ENCODE measurements around the gene SLC13A3. TPM values are rescaled to one million over a fixed set of nuclear protein-coding genes. Genes with fewer than 3 reads are reported as not detected.

SLC13A3 gene
- total RNA-seq, 1 donor from 2014 or later, result 4.2 TPM

DNA sequence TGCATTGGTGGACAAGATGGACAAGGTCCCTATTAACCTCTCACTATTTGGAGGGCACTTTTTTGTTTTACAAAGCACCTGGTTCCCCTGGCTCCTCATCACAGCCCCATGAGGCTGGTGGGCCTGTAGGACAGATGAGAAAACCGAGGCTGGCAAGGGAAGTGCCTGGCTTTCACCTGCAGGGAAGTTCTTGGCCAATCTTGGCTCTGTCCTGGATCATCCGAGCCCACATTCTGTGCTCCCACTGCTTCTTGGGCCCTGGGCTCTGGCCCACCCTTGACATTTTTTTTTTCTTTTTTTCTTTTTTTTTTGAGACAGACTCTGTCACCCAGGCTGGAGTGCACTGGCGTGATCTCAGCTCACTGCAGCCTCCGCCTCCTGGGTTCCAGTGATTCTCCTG lies 14.7 kb downstream of the SLC13A3 start:
- no peak for DNase-seq (ENCODE audit: low read depth)

DNA sequence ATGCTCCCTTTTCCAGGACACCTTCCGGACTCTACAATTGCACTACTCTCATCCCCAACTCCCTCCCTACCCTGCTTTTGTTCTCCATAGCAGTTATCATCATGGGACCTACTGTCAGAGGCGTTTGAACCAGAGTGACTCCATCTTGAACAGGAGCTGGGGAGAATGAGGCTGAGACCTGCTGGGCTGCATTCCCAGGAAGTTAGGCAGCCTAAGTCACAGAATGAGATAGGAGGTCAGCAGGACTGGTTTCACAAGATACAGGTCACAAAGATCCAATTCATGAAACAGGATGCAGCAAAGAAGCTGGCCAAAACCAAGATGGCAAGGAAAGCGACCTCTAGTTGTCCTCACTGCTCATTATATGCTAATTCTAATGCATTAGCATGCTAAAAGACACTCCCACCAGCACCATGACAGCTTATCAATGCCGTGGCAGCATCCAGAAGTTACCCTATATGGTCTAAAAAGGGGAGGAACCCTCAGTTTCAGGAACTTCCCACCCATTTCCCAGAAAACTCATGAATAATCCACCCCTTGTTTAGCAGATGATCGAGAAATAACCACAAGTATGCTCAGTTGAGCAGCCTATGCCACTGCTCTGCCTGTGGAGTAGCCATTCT lies 15.6 kb downstream of the SLC13A3 start:
- DNase-seq (ENCODE audit: low read depth), result peak; percentile 77

DNA sequence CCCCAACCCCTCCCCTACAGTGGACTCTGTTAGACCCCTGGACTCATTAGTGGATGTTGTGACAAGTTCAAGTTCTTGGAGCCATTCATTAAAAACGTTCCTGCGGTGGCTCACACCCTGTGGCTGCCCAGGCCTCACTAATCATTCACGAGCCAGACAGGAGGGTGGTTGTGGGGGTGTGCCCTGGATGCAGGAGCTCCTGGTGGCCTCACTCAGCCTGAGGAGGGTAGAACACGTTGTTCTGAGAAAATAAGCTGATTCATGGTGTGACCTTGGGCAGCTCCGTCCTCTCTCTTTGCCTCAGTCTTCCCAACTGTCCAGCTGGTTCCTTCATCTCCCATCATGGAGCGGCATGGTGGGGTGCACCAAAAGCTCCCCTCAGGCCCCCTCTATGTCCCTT lies 16.7 kb downstream of the SLC13A3 start:
- DNase-seq (ENCODE audit: low read depth), result peak; percentile 84

DNA sequence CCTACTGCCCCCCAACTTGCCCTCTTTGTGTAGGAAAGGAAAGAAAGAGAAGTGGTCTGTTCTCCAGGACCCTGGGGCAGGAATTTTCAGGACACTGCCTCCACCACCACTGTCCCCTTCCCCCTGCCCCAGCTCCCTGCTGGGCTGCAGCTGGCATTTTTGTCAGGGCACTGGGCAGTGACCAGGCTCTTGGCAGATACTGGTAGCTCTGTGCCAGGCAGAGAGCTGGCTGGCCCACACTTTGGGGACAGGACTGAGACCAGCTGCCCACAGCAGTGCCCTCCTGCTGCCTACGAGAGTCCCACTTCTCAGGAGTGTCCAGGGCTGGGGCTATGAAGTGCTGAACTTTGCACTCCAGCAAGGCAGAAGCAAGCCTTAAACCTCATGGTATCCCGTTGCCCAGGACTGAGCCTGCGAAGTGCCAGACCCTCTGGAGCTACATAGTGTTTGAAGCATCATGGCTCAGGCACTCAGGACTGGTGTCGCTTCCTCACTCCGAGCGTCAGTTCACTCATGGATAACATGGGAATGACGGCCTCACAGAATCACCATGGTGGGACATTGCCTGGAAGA lies 19.3 kb downstream of the SLC13A3 start:
- no peak for DNase-seq (ENCODE audit: low read depth)

DNA sequence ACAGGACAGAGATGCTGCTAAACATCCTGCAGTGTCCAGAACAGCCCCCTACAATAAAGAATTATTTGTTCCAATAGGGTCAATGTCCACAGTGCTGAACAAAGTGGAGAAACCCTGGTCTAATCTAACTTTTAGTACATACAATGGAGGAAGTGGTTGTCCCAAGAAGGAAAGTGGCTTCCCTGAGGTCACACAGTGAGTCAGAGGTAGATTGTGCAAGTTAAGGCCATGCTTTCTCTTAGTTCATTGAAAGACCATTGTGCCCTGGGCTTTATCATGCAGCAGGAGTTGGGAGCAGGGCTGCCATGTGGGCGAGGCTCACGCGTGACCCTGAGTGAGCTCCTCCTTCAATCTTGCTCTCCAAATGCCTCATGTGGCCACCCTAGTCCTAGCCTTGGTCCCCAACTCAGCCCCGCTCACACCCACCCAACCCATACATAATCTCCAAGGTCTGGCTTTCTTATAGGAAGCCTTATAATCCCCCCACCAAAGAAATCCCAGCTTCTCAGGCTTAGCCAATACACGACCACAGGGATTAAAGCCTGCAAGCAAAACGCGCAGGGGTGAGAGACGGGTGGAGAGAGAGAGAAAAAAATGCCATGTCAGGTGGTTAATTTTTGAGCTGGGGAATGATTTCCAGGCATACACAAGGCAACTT lies 19.9 kb downstream of the SLC13A3 start:
- peak; percentile 88 for DNase-seq (ENCODE audit: low read depth)

DNA sequence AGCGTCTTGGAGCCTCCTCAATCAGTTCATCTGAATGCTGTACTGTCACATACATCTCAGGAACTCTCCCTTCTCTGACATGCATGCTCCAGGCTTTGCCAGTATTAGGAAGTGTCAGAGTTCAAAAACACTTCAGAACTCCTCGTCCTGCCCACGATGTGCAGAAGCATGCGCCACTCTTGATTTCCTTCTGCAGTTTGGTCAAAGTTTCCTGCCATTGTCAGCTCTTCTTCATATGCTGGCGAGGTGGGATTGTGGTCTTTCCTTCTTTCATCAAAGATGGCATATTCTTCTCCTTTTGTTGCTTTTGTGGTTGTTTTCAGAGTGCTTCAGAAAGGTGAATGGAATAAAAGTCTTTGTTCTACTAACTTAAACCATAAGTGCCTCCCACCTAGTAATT lies 21.0 kb downstream of the SLC13A3 start:
- DNase-seq (ENCODE audit: low read depth), result no peak

DNA sequence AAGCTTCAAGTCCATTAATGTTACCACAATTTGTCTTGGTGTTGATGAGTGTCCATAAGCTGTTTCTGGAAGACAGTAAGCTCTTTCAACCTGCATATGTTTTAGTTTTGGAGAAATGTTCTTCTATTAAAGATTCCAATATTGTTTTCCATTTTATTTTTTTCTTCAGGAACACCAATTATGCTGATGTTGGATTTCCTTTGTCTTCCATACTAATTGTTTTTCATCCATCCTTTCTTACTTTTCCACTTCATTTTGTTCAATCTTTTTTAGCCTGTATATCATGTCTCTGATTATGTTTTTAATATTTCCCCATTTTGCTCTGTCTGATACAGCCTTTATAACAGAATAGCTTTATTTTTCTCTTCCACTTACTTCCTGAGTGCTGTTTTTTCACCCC lies 21.9 kb downstream of the SLC13A3 start:
- DNase-seq (ENCODE audit: low read depth), result no peak

DNA sequence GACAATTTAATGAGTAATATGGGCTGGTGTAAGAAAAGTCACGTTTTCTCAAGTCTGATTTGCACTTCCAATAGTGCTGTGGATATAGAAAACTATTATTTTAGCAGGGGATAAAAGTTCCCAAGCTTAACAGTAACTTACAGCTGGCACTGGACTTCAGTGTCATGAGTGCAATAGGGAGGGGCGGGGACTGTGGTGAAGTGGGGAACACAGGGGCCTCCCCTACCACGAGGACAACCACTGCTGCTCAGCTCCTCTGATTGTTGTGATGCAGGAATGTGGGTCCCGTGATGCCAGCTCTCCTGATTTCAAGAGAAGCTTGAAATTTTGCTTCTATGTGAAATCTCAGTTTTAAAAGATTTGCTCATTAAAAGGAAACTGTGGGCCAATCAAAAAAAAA lies 24.0 kb downstream of the SLC13A3 start:
- DNase-seq (ENCODE audit: low read depth), result no peak

DNA sequence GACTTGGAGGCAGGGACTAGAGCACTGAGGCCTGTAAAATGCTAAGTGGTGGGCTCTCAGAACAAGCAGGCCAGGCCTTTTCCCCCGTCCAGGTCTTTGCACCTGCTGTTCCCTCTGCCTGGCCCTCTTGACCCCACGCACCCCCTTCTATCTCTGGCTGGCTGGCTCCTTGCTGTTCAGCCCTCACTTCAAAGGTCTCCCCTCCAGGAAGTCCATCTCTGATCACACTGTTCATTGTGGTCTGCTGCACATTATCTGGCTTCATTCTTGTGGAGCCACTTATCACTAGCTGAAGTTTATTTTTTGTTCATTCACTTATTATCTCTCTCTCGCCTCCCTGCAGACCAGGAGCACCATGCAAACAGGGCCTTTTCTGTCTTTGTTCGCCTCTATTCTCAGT lies 24.5 kb downstream of the SLC13A3 start:
- DNase-seq (ENCODE audit: low read depth), result no peak

DNA sequence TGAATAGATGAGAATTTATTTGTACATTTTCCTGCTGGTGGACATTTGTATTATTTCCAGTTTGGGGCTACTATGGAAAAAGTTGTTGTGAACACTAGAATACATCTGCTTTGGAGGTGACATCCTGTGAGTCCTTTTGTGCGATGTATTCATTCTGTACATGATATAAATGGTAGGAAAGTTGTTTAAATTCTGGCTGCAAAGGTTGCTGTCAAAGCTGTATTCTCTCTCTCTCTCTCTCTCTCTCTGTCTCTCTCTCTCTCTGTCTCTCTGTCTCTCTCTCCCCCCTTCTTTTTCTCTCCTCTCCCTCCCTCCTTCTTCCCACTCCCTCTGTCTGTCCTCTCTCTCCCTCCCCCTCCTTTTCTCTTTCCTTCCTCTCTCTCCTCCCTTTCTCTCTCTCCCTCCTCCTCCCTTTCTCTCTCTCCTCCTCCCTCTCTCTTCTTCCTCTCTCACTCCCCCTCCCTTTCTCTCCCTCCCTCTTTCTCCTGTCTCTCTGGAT lies 25.3 kb downstream of the SLC13A3 start:
- no peak for DNase-seq (ENCODE audit: low read depth)

DNA sequence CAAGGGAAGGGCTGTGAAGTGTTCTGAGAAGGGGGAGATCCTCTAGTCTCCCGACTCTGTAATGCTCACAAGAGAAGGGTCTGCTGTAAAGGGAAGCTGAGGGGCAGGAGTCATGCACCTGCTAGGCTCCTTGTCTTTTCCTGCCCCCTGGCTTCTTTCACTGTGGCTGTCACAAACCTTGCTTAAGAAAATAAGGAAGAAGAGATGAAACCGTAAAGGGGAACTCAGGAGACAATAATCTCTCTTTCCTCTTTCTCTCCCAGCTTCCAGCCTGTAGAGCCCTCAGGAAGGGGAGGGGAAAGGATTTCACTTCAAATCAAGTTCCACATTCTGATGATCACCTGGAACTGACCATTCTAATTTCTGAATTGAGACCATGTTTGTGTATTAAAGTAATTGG lies 26.3 kb downstream of the SLC13A3 start:
- no peak for DNase-seq (ENCODE audit: low read depth)

DNA sequence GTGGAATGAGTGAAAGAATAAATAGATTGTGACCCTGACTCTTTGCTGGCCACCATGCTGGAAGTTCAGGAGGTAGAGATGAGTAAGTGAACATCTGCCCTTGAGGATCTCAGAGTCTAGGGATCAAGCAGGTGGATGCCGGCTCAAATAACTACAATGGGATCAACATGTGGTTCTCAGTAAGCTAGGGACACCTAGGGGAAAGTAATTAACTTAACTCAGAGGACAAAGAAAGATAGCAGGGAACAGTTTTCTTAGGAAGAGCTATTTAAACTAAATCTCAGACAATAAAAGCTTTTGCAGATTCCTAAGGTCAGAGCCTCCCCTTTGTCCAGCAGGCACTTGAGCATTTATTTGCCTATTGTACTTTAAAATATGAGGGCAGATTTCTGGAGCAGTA lies 29.1 kb downstream of the SLC13A3 start:
- no peak for DNase-seq (ENCODE audit: low read depth)

DNA sequence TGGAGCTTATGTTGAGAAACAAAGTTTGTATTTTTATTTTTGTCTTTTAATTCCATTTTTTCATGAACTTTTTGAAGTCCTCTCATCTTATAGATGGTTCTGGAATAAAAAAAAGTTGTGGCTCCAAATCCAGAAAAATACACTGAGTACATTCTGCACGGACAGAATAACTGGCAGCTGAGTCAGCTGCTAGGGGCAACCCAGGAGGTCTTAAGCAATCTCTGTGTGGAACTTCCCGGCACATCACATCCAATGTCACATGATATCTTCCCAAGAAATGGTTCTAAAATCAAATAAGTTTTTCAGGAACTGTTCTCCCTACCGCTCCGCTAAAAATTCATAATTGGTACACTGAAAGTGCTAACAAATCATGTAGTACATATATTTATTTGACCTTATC lies 29.8 kb downstream of the SLC13A3 start:
- peak; percentile 85 for DNase-seq (ENCODE audit: low read depth)

DNA sequence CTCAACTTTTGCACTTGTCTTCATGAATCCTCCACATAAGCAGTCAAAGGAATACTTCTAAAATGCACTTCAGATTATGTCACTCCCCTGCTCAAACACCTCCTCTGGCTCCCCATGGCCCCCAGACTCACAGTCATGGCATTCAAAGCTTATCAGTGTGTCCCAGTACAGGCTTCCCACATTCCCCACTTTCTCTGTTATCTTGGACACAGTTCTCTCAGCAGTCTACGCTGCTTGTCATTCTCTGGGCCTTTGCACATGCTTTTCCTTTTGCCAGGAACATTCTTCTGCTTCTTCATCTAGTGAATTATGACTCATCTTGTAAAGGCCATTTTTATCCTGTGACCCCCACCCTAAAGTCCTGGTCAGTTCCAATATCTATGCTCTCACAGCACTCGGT lies 31.8 kb downstream of the SLC13A3 start:
- DNase-seq (ENCODE audit: low read depth), result no peak

DNA sequence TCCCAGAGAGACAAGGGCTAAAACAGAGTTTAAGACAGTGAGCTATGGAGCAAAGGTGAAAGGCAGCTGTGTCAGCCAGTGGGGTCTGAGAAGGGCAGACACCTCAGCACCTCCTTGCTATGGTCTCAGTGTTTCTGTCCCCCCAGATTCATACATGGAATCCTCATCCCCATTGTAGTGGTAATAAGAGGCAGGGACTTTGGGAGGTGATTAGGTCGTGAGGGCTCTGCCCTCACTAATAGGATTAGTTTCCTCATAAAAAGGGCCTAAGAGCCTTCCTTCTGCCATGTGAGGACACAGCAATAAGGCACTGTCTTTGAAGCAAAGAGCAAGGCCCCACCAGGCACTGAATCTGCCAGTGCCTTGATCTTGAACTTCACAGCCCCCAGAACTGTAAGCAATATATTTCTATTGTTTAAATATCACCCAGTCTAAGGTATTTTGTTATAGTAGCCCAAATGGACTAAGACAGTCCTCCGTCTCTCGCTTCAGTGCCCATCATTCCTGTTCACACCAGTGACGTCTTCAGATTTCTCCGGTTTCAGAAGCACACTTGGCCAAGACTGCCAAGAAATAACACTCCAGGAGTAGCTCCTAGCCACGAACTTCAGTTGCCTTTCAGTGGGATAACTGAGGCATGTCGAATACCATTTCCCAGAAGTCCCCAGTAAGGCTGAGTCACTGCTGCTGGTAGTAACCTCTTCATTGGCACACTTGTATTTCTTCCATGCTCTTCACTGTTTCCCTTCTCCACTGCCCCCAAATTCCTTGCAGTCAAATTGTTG lies 32.8 kb downstream of the SLC13A3 start:
- peak; percentile 93 for DNase-seq (ENCODE audit: low read depth)

DNA sequence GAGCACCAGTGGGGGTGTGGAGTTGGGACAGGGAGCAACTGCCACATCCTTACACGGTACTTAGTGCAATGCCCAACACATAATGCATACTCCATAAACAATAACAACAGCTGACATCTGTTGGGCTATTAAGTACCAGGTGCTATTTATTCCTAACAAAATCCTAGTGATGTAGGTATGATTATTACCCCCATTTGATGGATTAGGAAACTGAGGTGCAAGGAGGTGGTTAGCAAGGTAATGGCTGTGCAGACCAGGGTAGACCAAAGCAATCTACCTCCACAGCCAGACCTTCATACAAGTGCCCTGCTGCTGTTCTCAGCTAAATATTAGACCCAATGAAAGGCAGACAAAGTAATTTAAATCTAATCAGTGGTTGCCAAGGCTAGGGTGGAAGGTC lies 36.8 kb downstream of the SLC13A3 start:
- no peak for DNase-seq (ENCODE audit: low read depth)

DNA sequence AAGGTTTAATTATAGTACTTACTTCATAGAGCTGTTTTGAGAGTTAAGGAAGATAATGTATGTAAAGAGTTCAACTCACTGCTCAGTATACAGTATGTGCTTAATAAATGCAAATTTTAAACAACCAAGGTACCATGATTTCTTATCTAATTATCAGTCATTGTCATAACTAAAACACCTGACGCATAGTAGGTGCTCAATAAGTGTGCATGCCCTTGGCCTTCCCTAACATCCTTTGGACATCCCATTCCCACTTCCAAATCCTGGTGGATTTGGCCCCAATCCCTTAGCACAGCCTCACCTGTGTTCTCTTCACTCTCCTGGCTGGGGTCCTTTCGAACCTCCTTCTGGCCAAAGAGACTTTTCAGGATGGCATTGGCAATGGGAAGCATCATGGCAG lies 41.1 kb downstream of the SLC13A3 start:
- no peak for DNase-seq (ENCODE audit: low read depth)

DNA sequence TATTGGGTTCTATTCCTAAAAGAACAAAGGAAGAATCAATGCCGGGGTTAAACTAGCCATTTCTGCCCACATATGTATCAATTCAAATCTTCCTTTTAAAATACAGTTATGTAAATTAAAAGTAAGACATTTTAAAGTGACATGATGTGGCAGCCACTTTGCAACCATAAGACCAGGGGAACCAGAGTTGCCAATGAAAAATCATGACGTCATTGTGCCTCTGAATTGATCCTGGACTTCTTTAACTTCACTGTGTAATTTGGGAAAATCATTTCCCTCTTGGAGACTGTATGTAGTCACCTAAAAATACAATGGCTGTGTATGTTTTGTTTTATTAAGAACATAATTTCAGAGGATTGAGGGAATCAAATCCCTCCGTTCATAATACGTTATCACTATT lies 42.2 kb downstream of the SLC13A3 start:
- DNase-seq (ENCODE audit: low read depth), result no peak

DNA sequence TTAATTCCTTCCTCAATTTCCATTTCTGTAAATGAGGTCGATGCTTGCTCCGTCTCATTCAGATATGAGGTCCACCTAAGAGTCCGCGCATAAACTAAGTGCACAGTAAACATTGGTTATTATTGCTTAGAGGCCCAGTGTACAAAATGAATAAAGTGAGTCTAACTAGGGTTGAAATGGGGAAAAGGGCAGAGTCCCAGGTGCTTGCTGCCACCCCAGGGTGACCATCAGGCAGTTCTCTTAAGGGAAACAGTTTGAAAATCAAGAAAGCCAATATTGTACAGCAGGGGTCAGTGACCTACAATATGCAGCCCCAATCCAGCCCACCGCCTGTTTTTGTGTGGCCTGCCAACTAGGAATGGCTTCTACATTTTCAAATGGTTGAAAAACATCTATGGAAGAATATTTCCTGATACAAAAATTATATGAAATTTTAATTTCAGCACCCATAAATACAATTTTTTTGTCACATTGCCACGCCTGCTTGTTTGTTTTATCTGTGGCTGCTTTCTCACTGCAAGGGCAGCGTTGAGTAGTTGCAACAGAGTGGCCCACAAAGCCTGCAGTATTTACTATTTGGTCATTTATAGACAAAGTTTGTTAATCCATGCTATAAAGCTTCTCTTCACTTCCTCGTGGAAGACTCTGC lies 43.3 kb downstream of the SLC13A3 start:
- DNase-seq (ENCODE audit: low read depth), result no peak

DNA sequence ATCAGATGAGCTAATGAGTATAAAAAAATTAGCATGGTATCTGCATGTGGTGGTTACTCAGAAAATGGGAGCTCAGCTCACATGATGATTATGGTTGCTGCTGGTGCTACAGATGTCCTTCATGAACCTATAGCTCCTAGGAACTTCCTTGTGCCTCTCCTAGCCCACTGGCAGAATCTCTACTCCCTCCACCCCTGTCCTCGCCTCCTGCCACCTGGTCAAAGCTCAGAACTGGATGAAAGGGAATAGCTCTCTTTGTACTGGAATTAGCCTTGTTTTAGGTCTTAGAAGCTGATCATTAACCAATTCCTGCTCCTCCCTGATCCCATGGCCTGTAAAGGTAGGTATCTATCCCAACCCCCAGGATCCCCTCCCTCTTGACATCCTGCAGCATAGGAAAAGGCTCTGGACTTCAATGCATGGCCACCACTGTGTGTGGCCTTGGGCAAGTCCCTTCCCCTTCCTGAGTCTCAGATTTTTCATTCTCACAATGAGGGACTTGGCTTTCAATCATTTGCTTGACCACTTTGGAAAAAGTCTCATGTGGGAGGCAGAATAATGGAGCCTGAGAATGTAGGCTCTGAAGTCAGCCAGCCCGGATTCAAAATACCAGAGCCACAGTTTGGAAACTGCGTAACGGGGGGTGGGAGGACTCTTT lies 43.9 kb downstream of the SLC13A3 start:
- no peak for DNase-seq (ENCODE audit: low read depth)

DNA sequence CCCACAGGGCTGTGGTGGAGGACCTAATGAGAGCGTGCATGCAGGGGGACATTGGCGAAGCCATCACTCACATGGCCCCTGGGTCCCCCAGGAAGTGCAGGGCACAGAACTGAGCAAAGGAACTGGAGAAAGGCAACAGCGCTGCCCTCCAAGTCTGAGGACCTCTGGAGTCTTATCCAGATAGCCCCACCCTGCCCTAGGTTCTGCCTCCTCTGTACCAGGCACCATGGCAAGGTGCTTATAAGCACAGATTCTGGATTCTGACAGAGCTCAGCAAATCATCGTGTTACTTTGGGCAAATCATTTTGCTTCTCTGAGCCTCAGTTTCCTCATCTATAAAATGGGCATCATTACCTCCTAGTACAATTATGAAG lies 44.5 kb downstream of the SLC13A3 start:
- no peak for DNase-seq (ENCODE audit: low read depth)

All from renal cortical epithelial cell (primary cell).